BLaER1 (cell line): ENCODE data around the gene NIN.

Experiments used
- H3K27ac ChIP-seq: shearing (Covaris generic); formaldehyde crosslinking; 2 replicates; pipeline ENCODE4 v1.8.1; 2022
- H3K27me3 ChIP-seq: shearing (Covaris generic); formaldehyde crosslinking; 2 replicates; pipeline ENCODE4 v1.8.1; 2022
- H3K36me3 ChIP-seq: shearing (Covaris generic); formaldehyde crosslinking; 2 replicates; pipeline ENCODE4 v1.8.1; 2022
- H3K4me1 ChIP-seq: shearing (Covaris generic); formaldehyde crosslinking; 2 replicates; pipeline ENCODE4 v1.8.1; 2022
- H3K4me2 ChIP-seq: shearing (Covaris generic); formaldehyde crosslinking; 2 replicates; pipeline ENCODE4 v1.8.1; 2022
- H3K4me3 ChIP-seq: shearing (Covaris generic); formaldehyde crosslinking; 2 replicates; pipeline ENCODE4 v1.8.1; 2022
- H3K9ac ChIP-seq: shearing (Covaris generic); formaldehyde crosslinking; 2 replicates; pipeline ENCODE4 v1.8.1; 2022
- H3K9me3 ChIP-seq: shearing (Covaris generic); formaldehyde crosslinking; 2 replicates; pipeline ENCODE4 v1.8.1; 2022
- H4K20me1 ChIP-seq: shearing (Covaris generic); formaldehyde crosslinking; 2 replicates; pipeline ENCODE4 v1.8.1; 2022
- Cebpa-rat ChIP-seq: shearing (Covaris generic); IDR thresholded peaks from 2 replicates; pipeline ENCODE4 v1.8.1; 2022

The NIN gene

DNA sequence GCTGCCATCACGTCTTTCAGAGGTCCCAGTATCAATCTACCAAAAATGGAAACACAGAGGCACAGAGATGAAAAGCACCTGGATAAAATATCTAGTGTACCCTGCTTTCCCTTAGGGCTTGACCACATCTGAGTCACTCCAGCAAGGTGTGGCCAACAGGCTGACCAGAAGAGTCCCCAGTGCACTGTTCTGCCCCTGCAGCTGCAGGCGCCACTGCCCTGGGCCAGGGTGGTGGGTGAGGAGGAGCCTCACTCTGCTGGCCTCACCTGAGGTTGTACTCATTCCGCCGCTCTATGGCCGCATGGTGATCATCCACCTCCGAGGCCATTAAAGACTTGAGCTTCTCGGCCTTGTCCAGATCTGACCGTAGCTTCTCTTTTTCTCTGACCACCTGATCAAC is 60.4 kb downstream of the NIN start:
- Histone ChIP-seq H3K27me3 (no peaks in the 10 kb centered on the region), H3K27ac (no peak overlapping the region), H3K36me3 (peaks cover 97% of the 10 kb centered on the region), H4K20me1 (0 out of 2 replicates have a peak, but pooled peaks cover 5% of the 10 kb centered on the region), H3K9ac (no peak overlapping the region), H3K4me1 (peaks cover 8% of the 10 kb centered on the region; the same call in 1 of the 2 replicates), H3K9me3 (no peaks in the 10 kb centered on the region), H3K4me3 (no peak overlapping the region), H3K4me2 (no peak overlapping the region)
- TF ChIP-seq Cebpa-rat = no peak

DNA sequence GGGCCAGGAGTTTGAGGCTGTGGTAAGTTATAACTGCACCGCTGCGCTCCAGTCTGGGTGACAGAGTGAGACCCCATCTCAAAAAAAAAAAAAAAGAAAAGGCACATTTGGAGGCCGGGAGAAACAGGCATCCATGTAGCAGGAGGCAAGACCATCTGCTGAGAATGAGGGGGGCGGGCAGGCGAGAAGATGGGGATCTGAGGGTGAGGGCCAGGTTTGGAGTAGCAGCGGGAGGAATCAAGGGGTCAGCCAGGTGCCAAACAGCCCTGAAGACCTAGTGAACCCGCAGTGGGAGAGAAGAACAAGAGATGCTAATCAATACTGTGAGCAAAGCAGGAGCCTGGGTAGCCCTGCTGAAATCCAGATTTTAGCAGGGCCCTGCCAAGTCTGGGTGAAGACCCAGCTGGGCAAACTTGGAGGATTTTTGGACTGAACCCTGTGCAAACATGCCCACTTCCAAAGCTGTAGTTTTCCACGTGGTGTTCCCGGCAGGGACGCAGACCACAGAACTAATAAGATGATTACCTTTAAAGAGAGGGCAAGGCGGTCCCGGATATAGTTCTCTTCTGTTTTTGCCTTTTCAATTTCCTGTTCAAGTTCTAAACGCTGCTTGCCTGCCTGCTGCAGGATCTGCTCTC is 61.0 kb downstream of the NIN start:
- H3K4me3 ChIP-seq = no peak overlapping the region
- H3K9me3 ChIP-seq = no peaks in the 10 kb centered on the region
- 0 out of 2 replicates have a peak, but pooled peaks cover 5% of the 10 kb centered on the region for H4K20me1 ChIP-seq
- TF ChIP-seq Cebpa-rat = no peak
- no peak overlapping the region for H3K4me2 ChIP-seq
- no peak overlapping the region for H3K27ac ChIP-seq
- no peaks in the 10 kb centered on the region for H3K27me3 ChIP-seq
- peaks cover 8% of the 10 kb centered on the region; the same call in 1 of the 2 replicates for H3K4me1 ChIP-seq
- peaks cover 95% of the 10 kb centered on the region for H3K36me3 ChIP-seq
- H3K9ac ChIP-seq = no peak overlapping the region

DNA sequence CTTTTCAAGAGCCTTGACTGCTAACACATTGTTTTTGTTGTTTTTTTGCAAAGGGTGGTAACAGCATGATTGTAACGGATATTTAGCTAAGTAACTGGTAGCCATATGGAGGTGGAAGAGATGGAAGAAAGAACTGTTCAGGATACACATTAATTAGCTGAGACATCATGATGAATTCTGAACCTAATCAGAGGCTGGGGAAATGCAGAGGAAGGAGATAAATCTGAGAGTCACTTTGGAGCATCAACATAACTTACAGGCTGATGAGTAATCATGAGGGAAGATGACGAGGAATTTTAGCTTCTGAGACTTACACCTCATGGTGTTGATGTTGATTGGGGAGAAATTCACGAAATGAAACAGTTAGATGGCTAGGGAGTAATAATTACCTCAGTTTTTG is 62.3 kb downstream of the NIN start:
- H3K4me1 ChIP-seq = no peaks in the 10 kb centered on the region
- no peak overlapping the region for H3K27ac ChIP-seq
- H3K4me2 ChIP-seq = no peak overlapping the region
- H3K9me3 ChIP-seq = no peaks in the 10 kb centered on the region
- peaks cover 95% of the 10 kb centered on the region for H3K36me3 ChIP-seq
- 0 out of 2 replicates have a peak, but pooled peaks cover 3% of the 10 kb centered on the region for H4K20me1 ChIP-seq
- TF ChIP-seq Cebpa-rat = no peak
- no peak overlapping the region for H3K4me3 ChIP-seq
- no peaks in the 10 kb centered on the region for H3K27me3 ChIP-seq
- H3K9ac ChIP-seq = no peak overlapping the region

DNA sequence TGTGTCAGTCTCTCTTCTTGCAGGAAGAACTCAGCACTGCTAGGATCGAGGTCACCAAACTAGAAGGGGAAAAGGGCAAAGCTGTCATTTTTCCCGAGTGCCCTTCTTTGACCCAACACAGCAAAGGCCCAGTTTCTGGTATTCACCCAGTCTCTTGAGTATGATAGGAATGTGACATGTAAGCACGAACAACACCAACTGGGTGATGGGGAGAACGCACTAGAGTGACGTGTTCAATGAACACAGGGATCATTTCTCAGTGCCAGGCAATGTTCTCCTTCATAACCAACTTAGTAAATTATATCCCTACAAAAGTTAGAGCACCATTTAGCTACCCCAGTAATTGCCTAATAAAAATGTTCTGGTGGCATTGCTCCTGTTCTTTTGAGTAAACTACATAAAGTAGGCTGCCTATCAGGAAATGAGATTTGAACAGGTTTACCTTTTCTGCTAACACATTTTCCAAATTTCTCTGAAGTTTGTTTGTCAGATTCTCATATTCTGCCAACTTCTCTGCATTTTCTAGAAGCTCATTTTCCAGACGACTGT is 64.5 kb downstream of the NIN start:
- H3K27ac ChIP-seq = no peak overlapping the region
- no peak overlapping the region for H3K4me2 ChIP-seq
- H3K36me3 ChIP-seq = peaks cover 95% of the 10 kb centered on the region
- no peak overlapping the region for H3K9ac ChIP-seq
- H3K4me1 ChIP-seq = no peaks in the 10 kb centered on the region
- no peak for TF ChIP-seq Cebpa-rat
- H3K4me3 ChIP-seq = no peak overlapping the region
- no peaks in the 10 kb centered on the region for H3K9me3 ChIP-seq
- no peaks in the 10 kb centered on the region for H3K27me3 ChIP-seq
- no peaks in the 10 kb centered on the region for H4K20me1 ChIP-seq

DNA sequence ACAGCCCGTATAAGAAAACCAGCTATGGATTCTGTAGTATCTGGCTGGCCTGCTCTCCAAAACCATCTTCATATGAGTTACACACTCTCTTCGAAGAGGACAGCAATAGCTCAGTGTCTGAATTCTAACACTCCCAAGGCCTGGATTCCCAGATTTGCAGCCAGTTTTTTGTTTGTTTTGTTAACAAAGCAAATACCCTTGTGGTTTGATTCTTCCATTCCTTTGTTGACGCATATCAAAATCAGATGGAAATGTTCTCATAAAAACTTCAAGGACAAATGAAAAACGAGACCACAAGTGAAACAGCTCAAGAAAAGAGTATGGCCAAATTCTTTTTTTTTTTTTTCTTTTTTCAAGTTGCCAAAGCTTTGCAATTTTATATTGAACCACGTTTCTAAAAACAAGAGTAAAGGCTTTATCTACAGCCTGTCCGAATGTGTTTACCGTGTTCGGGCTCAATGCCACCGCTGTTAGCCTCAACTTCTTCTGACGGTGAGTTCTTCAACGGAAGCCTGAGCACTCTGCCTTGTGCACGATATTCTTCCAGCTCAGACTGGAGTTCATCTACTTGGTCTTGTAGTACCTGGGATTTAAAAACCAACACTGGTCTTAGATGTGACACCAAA is 67.5 kb downstream of the NIN start:
- Histone ChIP-seq H3K27ac (no peak overlapping the region), H3K4me3 (no peak overlapping the region), H3K4me1 (no peaks in the 10 kb centered on the region), H3K9ac (no peak overlapping the region), H3K9me3 (no peaks in the 10 kb centered on the region), H3K36me3 (peaks cover 95% of the 10 kb centered on the region), H3K4me2 (no peak overlapping the region), H3K27me3 (no peaks in the 10 kb centered on the region), H4K20me1 (no peaks in the 10 kb centered on the region)
- TF ChIP-seq Cebpa-rat = no peak

DNA sequence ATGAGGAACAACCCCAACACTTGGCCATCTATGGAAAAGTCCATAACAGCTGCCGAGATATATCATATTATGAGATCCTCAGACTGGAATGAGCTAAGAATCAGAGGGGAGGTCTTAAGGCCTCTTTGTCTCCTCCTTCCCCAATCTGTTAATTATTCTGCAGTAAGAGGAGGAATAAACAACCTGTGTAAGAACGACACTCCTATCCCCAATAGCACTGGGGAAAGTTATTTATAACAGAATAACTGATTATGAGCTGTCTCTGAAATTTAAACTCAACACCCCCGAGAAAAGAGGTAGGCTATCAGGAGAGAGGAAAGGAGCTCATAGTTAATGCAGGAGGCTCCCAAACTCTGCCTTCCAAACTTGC is 68.0 kb downstream of the NIN start:
- TF ChIP-seq Cebpa-rat = no peak
- no peak overlapping the region for H3K4me3 ChIP-seq
- no peaks in the 10 kb centered on the region for H3K9me3 ChIP-seq
- no peaks in the 10 kb centered on the region for H4K20me1 ChIP-seq
- no peaks in the 10 kb centered on the region for H3K27me3 ChIP-seq
- H3K36me3 ChIP-seq = peaks cover 95% of the 10 kb centered on the region
- H3K9ac ChIP-seq = no peak overlapping the region
- peaks cover 2% of the 10 kb centered on the region; the same call in 1 of the 2 replicates for H3K4me1 ChIP-seq
- no peak overlapping the region for H3K4me2 ChIP-seq
- H3K27ac ChIP-seq = no peak overlapping the region

DNA sequence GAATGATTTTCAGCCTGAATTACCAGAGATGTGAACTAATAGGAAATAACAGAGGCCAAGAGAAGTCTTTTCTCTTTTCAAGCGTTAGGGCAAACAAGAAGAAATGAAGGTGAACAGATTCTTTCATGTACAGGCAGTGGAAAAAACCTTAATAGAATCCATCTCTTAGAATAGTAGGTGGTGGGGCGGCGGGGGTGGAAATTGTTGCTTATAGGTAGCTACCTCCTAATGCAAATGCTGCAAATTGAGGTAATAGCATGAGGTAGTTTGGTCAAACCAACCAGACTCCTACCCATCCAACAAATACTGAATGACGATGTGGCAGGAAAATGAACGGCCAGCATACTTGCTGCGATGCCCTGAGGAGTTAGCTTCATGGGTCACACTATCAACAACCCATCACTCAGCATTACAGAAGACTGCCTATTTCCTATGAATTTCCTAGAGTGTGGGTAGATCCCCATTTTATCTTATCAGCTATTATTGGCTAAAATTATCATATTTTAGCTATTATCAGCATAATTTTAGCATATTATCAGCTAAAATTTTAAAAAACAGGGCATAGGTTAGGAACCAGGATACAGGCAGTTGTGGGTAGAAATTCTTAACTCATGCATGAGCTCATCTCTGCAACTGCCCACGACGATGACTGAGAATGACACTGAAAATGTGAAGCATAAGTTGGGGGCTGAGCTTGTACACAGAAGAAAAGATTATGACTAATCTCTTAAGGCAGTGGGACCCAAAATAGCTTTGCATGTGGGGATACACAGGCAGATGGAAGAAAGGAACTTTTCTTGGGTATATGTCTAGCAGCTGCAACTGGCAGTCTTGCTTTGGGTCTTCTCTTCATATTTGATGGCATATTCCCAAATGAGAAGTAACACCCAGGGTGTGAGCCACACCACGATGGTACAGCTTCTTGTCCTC is 68.7 kb downstream of the NIN start:
- Histone ChIP-seq H3K9ac (no peak overlapping the region), H3K4me3 (no peak overlapping the region), H3K27me3 (no peaks in the 10 kb centered on the region), H3K4me1 (peaks cover 8% of the 10 kb centered on the region), H3K27ac (no peak overlapping the region), H4K20me1 (no peaks in the 10 kb centered on the region), H3K9me3 (no peaks in the 10 kb centered on the region), H3K4me2 (no peak overlapping the region), H3K36me3 (peaks cover 98% of the 10 kb centered on the region)
- no peak for TF ChIP-seq Cebpa-rat

DNA sequence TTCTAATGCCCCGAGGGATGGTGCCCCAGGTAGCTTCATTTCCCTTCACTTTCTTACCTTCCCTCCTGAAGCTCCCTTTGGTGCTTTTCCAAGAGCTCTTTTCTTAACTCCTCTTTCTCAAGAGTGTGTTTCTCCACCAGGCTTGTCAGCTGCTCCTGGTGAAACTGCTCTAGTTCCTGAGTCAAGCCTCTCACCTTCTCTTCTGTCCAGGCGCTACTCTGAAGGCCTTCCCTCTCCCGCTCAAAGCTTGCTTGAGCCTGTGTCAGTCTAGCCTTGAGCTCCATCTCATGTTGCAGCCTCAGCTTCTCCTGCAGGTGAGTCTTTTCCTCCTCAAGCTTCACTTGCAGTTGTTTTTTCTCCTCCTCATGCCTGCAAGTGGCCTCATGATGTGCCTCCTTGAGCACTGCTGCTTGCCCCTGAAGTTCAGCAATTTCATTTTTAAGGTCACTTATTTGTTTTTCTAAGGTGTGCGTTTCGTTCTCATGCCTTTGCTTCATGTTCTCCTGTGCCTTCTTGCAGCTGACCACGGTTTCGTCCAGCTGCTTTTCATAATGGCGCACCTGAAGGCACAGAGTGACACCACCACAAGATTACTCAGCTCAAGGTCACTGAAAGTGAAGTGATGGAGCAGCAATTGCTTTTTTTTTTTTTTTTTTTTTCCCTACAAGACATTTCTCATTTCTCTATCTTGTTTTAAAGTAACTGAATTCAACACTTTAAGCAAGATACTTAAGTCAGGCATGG is 71.0 kb downstream of the NIN start:
- Histone ChIP-seq H3K27ac (no peak overlapping the region), H3K36me3 (peaks cover 96% of the 10 kb centered on the region), H3K9ac (no peak overlapping the region), H3K4me2 (no peak overlapping the region), H3K4me3 (no peak overlapping the region), H3K27me3 (no peaks in the 10 kb centered on the region), H4K20me1 (no peaks in the 10 kb centered on the region), H3K9me3 (no peaks in the 10 kb centered on the region), H3K4me1 (peaks cover 21% of the 10 kb centered on the region)
- no peak for TF ChIP-seq Cebpa-rat

DNA sequence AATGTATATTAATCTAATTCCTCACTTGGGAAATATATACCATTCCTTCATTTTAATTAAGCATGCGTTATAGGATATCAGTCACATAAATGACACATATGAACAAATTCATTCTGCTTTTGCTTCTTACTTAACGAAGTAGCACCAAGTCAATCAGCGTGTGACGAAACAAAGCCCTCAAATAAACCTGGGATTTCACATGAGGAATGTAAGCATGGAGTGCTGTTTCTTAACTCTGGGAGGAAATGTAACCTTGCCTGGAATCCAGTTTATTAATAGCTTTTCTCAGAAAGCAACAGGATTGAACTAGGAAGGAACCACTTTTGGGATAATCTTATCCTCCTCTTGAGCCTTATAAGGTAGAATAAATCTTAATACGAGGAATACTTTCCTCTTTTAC is 72.0 kb downstream of the NIN start:
- Histone ChIP-seq H3K27me3 (no peaks in the 10 kb centered on the region), H3K9ac (no peak overlapping the region), H3K4me2 (no peak overlapping the region), H3K9me3 (no peaks in the 10 kb centered on the region), H3K36me3 (peaks cover 97% of the 10 kb centered on the region), H3K4me3 (no peak overlapping the region), H3K27ac (no peak overlapping the region), H3K4me1 (peaks cover 21% of the 10 kb centered on the region), H4K20me1 (no peaks in the 10 kb centered on the region)
- no peak for TF ChIP-seq Cebpa-rat
